Stimulated activated CD4-positive, alpha-beta T cell treated with anti-CD3 and anti-CD28 coated beads, TNF-alpha, amount 100 ng/mL, for 4 hours (primary cell): Measurements from ENCODE around the gene CDH23.

Experiments used
- DNase-seq, 3 experiments: peaks; one replicate each; pipeline ENCODE4 v3.0.0-alpha.2; 2020; ENCODE audit warnings: low read depth in 3 of 3

Gene CDH23

GRCh38 chr10:71369602-71370001, 27.1 kb upstream of the CDH23 start:
- DNase-seq = no peak

DNA sequence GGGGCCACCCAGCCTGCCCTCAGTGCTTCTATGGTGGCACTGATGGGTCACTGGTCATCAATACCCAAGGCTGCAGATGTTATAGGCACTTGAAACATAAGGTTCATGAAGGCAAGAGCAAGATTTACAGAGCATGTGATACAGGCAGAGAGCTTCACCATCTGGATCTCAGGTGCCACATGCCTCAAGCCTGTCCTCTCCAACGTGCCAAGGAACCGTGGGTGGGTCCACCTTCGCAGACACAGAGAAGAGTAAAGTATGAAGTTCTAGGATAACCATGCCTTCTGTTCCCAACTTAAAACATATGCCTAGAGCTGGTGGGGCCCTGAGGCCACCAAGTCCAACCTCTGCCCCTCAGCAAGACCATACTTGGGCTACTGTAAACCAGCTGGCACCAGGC, 26.7 kb upstream of the CDH23 start:
- DNase-seq = no peak

DNA sequence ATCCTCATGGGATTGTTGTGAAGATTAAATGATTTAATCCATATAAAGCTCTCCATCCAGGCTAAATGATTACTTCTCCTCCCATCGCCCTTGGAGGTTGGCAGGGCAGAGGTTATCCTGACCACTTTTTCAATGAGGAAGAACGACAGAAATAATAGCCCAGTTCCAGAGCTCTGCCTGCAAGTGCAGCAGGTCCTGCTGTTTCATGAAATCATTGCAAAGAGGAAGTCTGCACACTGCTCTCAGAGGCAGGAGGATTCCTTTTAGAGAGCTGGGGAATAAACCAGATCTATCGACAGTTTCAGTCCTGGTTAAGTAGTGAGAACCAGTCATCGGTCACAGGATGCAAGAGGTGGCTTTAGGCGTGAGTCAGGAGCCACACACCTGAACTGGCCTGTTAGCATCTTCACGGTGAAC, 25.0 kb upstream of the CDH23 start:
- DNase-seq = no peak

DNA sequence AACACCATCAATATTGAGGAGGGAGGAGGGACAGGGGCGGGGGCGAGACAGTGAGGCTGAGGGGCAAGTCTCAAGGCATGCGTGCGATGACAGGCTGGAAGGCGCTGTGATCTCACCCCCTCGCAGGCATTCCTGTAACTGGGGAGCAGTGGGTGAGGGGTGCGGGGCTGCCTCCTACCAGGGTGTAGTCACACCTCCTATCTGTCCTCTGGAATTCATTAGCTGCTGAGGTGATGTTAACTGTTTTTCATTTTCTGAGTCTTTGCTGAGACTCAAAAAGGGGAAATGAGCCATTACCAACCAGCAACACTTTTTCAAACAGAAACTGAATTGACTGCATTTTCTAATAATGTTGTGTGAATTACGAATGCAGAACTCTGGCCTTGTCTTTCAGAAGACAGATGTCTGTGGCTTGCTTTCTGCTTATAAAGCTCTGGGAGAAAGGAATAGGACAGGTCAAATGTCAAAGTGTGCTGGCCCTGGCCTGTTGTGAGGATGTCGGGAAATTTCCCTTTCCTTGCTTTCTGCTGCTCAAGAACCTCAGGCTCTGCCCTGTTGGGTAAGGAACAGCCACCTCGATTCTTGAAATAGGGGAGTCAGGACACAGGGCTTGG, 23.7 kb upstream of the CDH23 start:
- DNase-seq = no peak

DNA sequence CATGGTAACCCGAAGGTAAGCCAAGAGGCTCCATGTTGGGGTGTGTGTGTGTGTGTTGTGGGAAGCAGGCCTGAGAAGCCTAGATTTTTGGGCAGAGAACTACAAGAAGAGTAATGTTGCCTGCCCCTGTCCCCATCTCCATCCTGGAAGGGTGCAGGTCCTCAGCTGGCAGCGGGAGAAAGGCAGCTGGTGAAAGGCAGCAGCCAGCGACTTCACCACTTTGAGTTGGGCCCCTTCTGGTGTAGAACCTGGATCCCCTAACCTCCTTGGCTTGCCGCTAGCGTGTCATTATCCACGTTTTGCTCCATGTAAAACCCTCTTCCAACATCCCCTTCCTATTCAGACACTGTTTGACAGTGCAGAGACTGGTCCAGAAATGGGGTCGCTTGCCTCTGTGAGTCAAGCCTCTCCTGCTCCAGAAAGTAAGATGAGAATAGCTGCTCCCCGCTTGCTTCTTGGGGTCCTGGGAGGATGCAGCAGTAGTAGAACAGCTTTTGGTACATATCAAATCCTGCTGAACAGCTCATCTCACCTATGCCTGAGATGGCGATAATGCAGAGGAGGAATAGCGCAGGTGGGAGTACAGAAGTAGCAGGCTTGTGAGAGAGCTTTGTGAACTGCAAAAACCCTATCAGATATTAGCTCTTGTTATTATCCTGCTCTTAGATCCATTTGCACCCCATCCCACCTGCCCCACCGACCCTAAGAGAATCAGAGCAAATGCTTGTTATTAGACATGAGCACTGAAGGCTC, 22.1 kb upstream of the CDH23 start:
- DNase-seq = no peak

DNA sequence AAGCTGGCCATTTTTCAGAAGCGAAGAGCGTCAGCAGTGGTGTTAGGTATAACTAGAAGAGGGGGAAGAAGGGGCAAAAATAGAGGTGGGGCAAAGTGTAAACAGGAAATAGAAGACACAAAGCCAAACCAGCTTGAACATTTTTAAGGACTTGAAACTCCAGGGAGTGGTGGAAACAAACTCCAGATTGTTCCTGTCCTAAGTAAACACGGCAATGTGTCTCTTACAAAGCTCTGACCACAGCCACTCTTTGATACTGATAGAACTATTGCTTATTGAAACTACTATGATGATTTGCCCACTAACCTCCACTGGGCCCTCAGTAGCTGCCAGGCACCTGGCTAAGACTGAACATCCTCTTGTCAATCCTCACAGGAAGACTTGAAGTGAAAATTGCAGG, 20.8 kb upstream of the CDH23 start:
- DNase-seq = no peak

DNA sequence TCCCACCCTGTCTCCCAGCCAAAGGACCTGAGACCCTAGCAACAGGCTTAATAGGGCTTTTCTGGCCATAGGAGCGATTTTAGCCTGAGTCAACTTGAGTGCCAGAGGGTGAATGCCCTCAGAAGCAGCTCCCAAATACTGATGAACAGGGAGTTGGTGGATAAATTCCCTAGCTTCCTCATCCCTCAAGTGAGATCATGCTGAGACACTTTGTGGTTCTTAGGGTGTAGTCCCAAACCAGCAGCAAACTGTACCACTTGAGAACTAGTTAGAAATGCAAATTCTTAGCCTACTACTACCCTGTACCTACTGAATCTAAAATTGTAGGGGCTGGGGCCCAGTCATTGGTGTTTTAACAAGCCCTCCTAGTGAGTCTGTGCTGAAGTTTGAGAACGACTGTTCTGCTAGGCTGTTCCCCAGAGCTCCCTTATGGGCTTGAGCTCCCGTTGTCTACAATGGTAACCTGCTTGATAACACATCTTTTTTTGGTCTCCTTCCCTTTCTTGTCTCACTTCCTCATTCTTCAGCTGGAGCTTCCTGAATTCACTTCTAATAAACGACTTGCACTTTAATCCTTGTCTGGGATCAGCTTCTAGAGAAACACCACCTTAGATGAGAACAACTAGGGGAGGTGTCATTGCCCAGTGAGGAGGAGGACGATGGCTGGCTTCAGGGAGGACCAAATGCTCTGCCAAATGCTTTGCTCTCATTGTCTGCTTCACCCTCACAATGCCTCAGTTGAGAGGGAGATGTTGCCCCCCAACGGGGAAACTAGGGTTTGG, 18.2 kb upstream of the CDH23 start:
- DNase-seq = no peak

- no peak for DNase-seq
Measured at GRCh38 chr10:71379118-71379766, 17.5 kb upstream of the CDH23 start.

GRCh38 chr10:71380841-71381240, 15.9 kb upstream of the CDH23 start:
- no peak for DNase-seq

DNA sequence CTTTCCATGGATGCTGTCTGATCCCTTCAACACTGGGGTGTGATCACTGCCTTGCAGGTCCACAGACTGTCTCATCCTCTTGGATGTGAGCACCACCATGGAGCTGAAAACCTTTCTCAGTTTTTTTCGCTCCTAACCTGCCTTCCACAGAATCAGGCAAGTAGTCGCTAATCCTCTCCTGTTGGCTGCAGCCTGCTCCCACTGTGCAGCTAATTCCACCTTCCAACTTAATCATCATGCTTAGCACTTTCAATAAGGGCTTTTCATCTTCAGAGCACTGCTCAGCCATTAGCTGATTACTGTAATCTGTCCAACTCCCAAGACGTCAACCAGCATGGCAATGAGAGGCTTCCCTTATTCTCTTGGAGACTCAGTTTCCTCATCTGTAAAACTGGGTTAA, 15.1 kb upstream of the CDH23 start:
- no peak for DNase-seq

- no peak for DNase-seq
Measured at GRCh38 chr10:71382028-71382427, 14.7 kb upstream of the CDH23 start.

DNA sequence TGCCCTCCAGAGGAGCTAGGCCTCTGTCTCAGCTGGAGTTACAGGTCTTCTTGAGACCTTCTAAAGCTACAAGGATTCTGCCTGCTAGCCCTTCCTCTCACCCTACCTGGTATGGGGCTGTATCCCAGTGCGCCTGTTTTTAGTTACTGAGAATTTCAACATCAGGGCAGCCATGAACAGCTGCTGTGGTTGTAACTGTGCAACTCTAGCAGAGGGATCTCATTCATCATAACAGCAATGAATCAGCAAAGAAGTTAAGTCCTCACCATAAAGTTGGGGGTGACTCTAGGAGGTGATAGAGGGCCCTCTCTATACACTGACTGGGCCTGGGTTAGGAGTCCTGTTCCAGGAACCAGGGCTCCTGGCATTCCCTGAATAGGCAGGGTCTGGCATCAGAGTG, 14.0 kb upstream of the CDH23 start:
- DNase-seq = no peak

- peak; percentile 52 to 64 (median 53) for DNase-seq
Measured at GRCh38 chr10:71383972-71384687, 12.6 kb upstream of the CDH23 start.

- DNase-seq = no peak
Measured at GRCh38 chr10:71388171-71388570, 8.5 kb upstream of the CDH23 start.

GRCh38 chr10:71388583-71389310, 8.0 kb upstream of the CDH23 start:
- no peak for DNase-seq

DNA sequence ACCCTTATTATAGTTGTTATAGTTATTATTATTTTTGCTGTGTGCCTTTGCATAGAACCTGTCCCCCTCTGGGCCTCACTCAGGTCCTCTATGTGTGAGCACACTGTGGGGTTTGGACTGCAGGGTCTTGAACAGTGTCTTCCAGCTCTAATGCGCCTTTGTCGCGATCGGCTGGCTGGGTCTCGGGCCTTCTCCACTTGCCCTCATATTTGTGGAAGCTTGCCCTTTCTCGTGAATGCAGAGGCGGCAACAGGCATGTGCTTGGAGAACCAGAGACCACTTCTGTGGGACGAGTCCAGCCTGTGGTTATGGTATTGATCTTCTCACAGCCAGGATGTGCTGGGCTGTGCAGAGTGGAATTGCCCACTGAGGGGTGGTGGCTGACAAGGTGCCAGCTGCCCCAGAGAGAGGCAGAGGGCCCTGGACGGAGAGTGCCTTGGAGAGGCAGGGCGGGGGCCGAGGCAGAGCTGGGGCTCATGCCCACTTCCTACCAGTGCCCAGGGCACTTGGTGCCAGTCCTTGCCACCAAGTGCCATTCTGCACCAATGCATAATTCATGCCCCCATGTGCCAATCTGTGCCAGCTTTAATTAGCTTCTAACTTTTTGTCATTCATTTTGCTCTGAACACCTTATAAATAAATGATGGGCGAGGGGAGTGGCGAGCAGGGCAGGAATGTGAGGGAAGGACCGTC, 6.8 kb upstream of the CDH23 start:
- DNase-seq = no peak

DNA sequence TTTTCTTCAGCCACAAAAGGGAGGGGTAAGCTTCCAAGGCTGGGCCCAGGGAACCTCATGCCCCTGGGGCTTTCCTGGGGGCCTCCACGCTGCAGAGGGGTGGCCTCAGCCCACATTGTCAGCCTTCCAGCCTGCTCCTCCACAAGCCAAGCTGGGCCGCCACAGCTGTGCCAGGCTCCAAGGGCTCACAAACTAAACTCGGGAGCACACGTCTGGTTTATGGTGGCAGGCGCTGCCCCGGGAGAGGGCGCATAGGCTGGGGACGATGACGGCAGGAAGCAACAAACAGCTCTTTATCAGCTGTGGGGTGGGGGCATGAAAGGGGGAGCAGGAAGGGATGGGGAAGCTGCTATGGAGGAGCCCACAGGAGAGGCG, 6.3 kb upstream of the CDH23 start:
- DNase-seq = no peak

- no peak for DNase-seq
Measured at GRCh38 chr10:71390921-71391690, 5.6 kb upstream of the CDH23 start.

DNA sequence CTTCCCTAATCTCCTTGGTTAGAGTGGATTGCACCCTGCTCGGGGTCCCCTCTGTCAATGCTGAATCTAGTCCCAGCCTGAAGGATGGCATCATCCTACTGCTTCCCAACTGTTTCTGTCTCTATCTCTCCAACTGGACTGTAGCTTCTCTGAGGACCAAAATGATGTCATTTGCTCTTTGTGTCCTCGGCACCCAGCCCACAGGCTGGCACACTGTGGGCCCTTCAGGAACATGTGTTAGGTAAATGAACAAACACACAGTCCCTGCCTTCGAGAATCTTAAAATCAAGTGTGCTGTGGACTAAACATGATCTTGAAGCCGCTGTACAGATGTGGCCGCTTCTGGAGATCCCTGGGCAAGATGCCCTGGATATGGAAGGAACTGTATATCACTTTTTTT, 5.0 kb upstream of the CDH23 start:
- no peak for DNase-seq

GRCh38 chr10:71392292-71392691, 4.4 kb upstream of the CDH23 start:
- no peak for DNase-seq
